Cardiac fibroblast (primary cell): ENCODE results near the gene ERI2.
"Not testable (repeated sequence)": the region's sequence is repeated elsewhere in the genome, so short reads cannot be mapped to it uniquely, and the experiment has no call there.

ENCODE experiments used
- DNase-seq, 2 donors: peaks; one replicate each; pipeline versions ENCODE4 v3.0.0 to v3.0.0-alpha.2; 2010; ENCODE audit warnings: low read depth in 2 of 2
- H3K4me3 ChIP-seq, 2 donors: replicated peaks in 1 of 2; 1 replicate in 1 of 2; 2 replicates in 1 of 2; pipeline ENCODE4 v1.5.1; 2011; ENCODE audit warnings: low read depth in 2 of 2, low read length in 2 of 2, mild to moderate bottlenecking in 2 of 2, moderate library complexity in 1 of 2
- CTCF ChIP-seq: IDR thresholded peaks from one replicate; pipeline ENCODE4 v1.5.1; 2011; ENCODE audit warnings: low read depth, mild to moderate bottlenecking, low read length, inconsistent platforms

ERI2 gene

GRCh38 chr16:20760346-20760745, 45.9 kb downstream of the ERI2 start:
- no peak for TF ChIP-seq CTCF
- no peak overlapping the region for H3K4me3 ChIP-seq
- DNase-seq: no peak

GRCh38 chr16:20755799-20756198, 50.5 kb downstream of the ERI2 start:
- not testable (repeated sequence) for H3K4me3 ChIP-seq, DNase-seq

GRCh38 chr16:20755238-20755637, 51.0 kb downstream of the ERI2 start:
- no peak for DNase-seq
- TF ChIP-seq CTCF: no peak
- no peak overlapping the region for H3K4me3 ChIP-seq

GRCh38 chr16:20753727-20754126, 52.5 kb downstream of the ERI2 start:
- H3K4me3 ChIP-seq: no peak overlapping the region
- TF ChIP-seq CTCF: no peak
- no peak for DNase-seq

- no peak overlapping the region for H3K4me3 ChIP-seq
- TF ChIP-seq CTCF: no peak
- DNase-seq: no peak
Measured at GRCh38 chr16:20750558-20750957, 55.7 kb downstream of the ERI2 start.

- no peak for DNase-seq
- H3K4me3 ChIP-seq: no peak overlapping the region
- TF ChIP-seq CTCF: no peak
Measured at GRCh38 chr16:20749474-20749873, 56.8 kb downstream of the ERI2 start.

- H3K4me3 ChIP-seq: no peak overlapping the region
- no peak for DNase-seq
- TF ChIP-seq CTCF: no peak
Measured at GRCh38 chr16:20747030-20747816, 59.0 kb downstream of the ERI2 start.
